ENCODE data around the gene FBXW2. TPM values are rescaled to one million over a fixed set of nuclear protein-coding genes. Genes with fewer than 3 reads are reported as not detected.

The FBXW2 gene
- total and polyA plus RNA-seq, 2 donors (not counting 3 experiments of a cell fraction or from before 2014, with no cell fraction given), result 32.5 to 70.2 TPM

DNA sequence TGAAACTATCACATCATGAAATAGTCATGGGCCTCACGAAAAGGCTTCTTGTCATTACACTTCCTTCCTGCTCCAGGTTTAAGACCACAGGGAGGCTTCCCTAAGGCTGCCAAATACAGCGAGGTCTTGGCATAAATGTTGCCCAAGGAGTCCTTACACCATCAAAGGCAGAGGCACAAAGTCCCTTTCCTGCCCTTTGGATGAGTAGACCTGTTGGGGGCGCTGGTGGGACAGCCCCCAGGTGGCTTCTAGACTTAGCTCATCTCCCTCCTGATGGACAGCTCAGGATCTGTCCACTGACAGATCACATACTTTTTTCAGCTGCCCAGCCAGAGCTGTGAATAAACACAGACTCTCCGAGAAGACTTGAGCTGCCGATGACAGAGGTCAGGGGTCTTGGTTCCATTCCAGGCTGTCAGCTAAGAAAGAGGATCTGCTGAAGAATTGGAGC is 63.4 kb downstream of the FBXW2 start:
- POLR2A ChIA-PET, result interaction anchor here (0.7 kb wide), 1 partner anchor 14 kb away, joined by 3 read pairs; no protein-coding TSS in a partner anchor
- peaks cover 15% of the 10 kb centered on the region for H3K4me1 ChIP-seq (ENCODE audit: control insufficient read depth, extremely low read depth, insufficient read depth, low read length)
- no peaks in the 10 kb centered on the region for H4K20me1 ChIP-seq (replicated peaks; ENCODE audit: control insufficient read depth, extremely low read depth, insufficient read depth, low read length)
- no peaks in the 10 kb centered on the region for H3K9me1 ChIP-seq (replicated peaks; ENCODE audit: control insufficient read depth, extremely low read depth, insufficient read depth, low read length)
- no peaks in the 10 kb centered on the region for H3K36me3 ChIP-seq (ENCODE audit: control insufficient read depth in 2 of 2, extremely low read depth in 1 of 2, insufficient read depth in 2 of 2, low read length in 2 of 2)
- H2AFZ ChIP-seq (ENCODE audit: low read depth, low read length), result no peak overlapping the region
- dilution Hi-C loops (cut with MboI; ENCODE audit: extremely low pct_ligation_motif_present, low sequenced_read_pairs), result no loop called here
- BruUV-seq (replicated peaks), result no TSS peak
- no peaks in the 10 kb centered on the region for H3K9me3 ChIP-seq (replicated peaks; ENCODE audit: control insufficient read depth, insufficient read depth, low read length)
- no peak for DNase-seq (ENCODE audit: low read depth, low spot score)
- H3K9ac ChIP-seq (replicated peaks; ENCODE audit: extremely low read depth, insufficient read depth, low read length), result no peak overlapping the region
- FAIRE-seq, result peak; percentile 8
- no peaks in the 10 kb centered on the region for H3K27me3 ChIP-seq (ENCODE audit: control insufficient read depth in 2 of 2, insufficient read depth in 2 of 2, low read length in 2 of 2)
- intact Hi-C loops (cut with micrococcal nuclease), result loop anchor here (1.0 kb wide), 1 partner anchor 16 kb away; the partner anchor contains the start of gene MEGF9
- H3K4me2 ChIP-seq (ENCODE audit: insufficient read depth, low read length), result peak overlapping the region; percentile 9
- H3K4me3 ChIP-seq (replicated peaks in 1 of 3; ENCODE audit: insufficient read depth in 1 of 3, low read depth in 1 of 3, low read length in 3 of 3), result no peak overlapping the region
- no peak overlapping the region for H3K27ac ChIP-seq (ENCODE audit: insufficient read depth, low read depth, low read length)
- CTCF ChIA-PET, result interaction anchor here (0.7 to 2.9 kb wide), 5 partner anchors 11 to 110 kb away, joined by 3 to 16 read pairs (median 9); partner anchors contain the start of gene MEGF9
- TF ChIP-seq, protein P1, sequence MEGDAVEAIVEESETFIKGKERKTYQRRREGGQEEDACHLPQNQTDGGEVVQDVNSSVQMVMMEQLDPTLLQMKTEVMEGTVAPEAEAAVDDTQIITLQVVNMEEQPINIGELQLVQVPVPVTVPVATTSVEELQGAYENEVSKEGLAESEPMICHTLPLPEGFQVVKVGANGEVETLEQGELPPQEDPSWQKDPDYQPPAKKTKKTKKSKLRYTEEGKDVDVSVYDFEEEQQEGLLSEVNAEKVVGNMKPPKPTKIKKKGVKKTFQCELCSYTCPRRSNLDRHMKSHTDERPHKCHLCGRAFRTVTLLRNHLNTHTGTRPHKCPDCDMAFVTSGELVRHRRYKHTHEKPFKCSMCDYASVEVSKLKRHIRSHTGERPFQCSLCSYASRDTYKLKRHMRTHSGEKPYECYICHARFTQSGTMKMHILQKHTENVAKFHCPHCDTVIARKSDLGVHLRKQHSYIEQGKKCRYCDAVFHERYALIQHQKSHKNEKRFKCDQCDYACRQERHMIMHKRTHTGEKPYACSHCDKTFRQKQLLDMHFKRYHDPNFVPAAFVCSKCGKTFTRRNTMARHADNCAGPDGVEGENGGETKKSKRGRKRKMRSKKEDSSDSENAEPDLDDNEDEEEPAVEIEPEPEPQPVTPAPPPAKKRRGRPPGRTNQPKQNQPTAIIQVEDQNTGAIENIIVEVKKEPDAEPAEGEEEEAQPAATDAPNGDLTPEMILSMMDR (IDR thresholded peaks at IDR 0.05; ENCODE audit: extremely low read depth in 1 of 2, insufficient read depth in 1 of 2, low read depth in 1 of 2, low read length in 2 of 2), result peak in 1 of 2 donors; percentile 20
- TF ChIP-seq FOS (IDR thresholded peaks at IDR 0.05; ENCODE audit: borderline replicate concordance, insufficient read depth, low read length) (no peak), MYC (IDR thresholded peaks at IDR 0.05; ENCODE audit: low read depth, low read length) (no peak), POLR2AphosphoS5 (IDR thresholded peaks at IDR 0.05; ENCODE audit: insufficient read depth, low read depth, low read length) (no peak), GATA2 (IDR thresholded peaks at IDR 0.05; ENCODE audit: insufficient read depth, insufficient read length, low read depth, low read length) (no peak), POLR2A (IDR thresholded peaks at IDR 0.05; ENCODE audit: low read depth, low read length) (no peak)
- TF ChIP-seq, protein P2, sequence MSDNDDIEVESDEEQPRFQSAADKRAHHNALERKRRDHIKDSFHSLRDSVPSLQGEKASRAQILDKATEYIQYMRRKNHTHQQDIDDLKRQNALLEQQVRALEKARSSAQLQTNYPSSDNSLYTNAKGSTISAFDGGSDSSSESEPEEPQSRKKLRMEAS (IDR thresholded peaks at IDR 0.05; ENCODE audit: insufficient read depth, insufficient read length), result no peak
- H3K79me2 ChIP-seq (ENCODE audit: control insufficient read depth, insufficient read depth, low read length), result no peaks in the 10 kb centered on the region
